Neural cell (in vitro differentiated cells): ENCODE measurements around the gene GPX6.

Experiments used
- CTCF ChIP-seq: fragments of 450-650 bp; IDR thresholded peaks from 2 replicates; pipeline ENCODE4 v1.5.1; 2014; ENCODE audit warnings: antibody characterized with exemption, mild to moderate bottlenecking, moderate library complexity; ENCODE audit not compliant: poor library complexity, severe bottlenecking
- EP300 ChIP-seq: fragments of 450-650 bp; conservative IDR thresholded peaks from 2 replicates; pipeline ENCODE4 v1.6.1; 2014; ENCODE audit warnings: antibody characterized with exemption, mild to moderate bottlenecking, moderate library complexity; ENCODE audit not compliant: poor library complexity, severe bottlenecking
- EZH2 ChIP-seq: fragments of 200-600, 300-800 bp; shearing (Covaris generic), sonication (generic); IDR thresholded peaks from 2 replicates; pipeline ENCODE4 v1.6.1; 2014; ENCODE audit warnings: antibody characterized with exemption, low read length, borderline replicate concordance, mild to moderate bottlenecking; ENCODE audit not compliant: insufficient read depth, poor library complexity, severe bottlenecking
- MXI1 ChIP-seq: fragments of 450-650 bp; conservative IDR thresholded peaks from 2 replicates; pipeline ENCODE4 v1.6.1; 2014; ENCODE audit warnings: antibody characterized with exemption, mild to moderate bottlenecking; ENCODE audit not compliant: poor library complexity, severe bottlenecking
- RAD21 ChIP-seq: fragments of 450-650 bp; conservative IDR thresholded peaks from 2 replicates; pipeline ENCODE4 v1.6.1; 2014; ENCODE audit warnings: antibody characterized with exemption, mild to moderate bottlenecking, moderate library complexity
- REST ChIP-seq: IDR thresholded peaks from 2 replicates; pipeline ENCODE4 v1.6.1; 2012; ENCODE audit warnings: borderline replicate concordance
- SMC3 ChIP-seq: fragments of 450-650 bp; conservative IDR thresholded peaks from 2 replicates; pipeline ENCODE4 v1.6.1; 2014; ENCODE audit warnings: antibody characterized with exemption, mild to moderate bottlenecking, moderate library complexity; ENCODE audit not compliant: poor library complexity
- TAF1 ChIP-seq: IDR thresholded peaks from 2 replicates; pipeline ENCODE4 v1.6.1; 2012; ENCODE audit warnings: low read depth

- no peak for TF ChIP-seq EP300
- no peak for TF ChIP-seq TAF1
- TF ChIP-seq EZH2, result no peak
- no peak for TF ChIP-seq CTCF
- TF ChIP-seq RAD21, result no peak
- no peak for TF ChIP-seq MXI1
- TF ChIP-seq SMC3, result no peak
- no peak for TF ChIP-seq REST
These were observed 22.0 kb upstream of the GPX6 start for GRCh38 chr6:28537509-28538140.
